HS-5 (cell line): Measurements from ENCODE around the gene CNBD2.
"Not testable (repeated sequence)": the region's sequence is repeated elsewhere in the genome, so short reads cannot be mapped to it uniquely, and the experiment has no call there.

ENCODE experiments used
- DNase-seq: peaks from one replicate; pipeline ENCODE4 v3.0.0-alpha.2; 2012; ENCODE audit warnings: low read depth

The CNBD2 gene

DNA sequence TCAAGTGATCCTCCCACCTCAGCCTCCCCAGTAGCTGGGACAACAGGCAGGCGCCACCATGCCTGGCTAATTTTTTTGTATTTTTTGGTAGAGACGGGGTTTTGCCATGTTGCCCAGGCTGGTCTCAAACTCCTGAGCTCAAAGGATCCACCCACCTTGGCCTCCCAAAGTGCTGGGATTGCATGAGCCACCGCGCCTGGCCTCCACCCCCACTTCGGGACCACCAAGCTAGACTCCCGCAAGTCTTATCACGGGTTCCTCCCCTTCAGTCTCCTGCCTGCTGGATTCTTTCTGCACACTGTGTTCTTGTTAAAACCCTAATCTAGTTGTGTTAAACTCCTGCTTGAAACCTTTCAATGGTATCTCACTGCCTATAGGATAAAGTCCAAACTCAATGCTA is 57.7 kb downstream of the CNBD2 start:
- DNase-seq, result not testable (repeated sequence)

DNA sequence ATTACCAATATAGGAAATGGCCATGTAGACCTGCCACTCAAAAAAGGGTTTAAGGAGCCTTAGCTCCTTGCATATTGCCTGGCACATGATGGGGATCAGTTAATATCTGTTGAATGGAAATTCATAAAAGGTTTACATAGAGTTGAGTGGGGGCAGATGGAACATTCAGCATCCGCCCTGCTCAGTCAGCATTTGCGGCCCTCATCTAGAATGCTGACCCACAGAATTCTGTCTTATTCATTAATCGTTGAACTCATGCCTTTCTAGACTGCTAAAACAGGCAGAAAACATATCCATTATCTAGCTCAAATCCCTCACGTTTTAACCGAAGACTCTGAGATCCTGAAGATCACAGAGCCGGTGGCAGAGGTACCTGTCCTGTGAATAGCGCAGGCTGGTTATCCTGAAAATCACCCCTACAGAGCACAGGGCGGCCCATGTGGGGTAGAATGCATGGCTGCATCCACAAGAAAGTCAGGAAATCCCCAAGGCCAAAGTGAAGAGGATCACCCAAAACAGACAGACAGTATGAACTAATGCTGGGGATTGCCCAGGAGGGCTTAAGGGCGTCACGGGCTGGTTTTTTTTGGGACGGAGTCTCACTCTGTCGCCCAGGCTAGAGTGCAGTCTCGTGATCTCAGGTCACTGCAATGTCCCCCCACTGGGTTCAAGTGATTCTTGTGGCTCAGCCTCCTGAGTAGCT is 59.9 kb downstream of the CNBD2 start:
- no peak for DNase-seq

DNA sequence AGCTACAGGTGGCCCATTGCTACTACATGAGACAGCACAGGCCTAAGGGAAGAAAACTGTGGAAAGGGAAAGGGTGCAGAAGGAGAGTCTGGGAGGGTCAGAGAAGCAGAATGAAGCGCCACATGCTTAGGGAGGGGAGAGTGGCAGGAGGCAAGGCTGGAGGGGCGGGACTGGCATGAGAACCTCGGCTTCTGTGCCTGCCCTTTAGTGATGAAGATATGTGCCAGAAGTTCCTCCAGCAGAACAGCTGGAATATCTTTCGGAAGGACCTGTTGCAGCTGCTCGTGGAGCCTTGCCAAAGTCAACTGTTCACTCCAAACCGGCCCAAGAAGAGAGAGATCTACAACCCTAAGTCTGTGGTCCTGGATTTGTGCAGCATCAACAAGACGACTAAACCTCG is 61.8 kb downstream of the CNBD2 start:
- no peak for DNase-seq

DNA sequence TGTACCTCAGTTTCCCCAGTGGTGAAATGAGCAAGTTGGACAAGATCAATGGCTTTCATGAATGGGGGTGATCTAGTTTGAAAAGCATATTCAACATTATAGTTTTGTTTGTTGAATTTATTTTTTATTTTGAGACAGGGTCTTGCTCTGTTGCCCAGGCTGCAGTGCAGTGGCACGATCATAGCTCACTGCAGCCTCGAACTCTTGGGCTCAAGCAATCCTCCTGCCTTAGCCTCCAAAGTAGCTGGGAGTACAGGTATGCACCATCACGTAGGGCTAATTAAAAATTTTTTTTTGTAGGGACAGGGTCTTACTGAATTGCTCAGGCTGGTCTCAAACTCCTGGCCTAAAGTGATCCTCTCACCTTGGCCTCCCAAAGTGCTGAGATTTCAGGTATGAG is 63.4 kb downstream of the CNBD2 start:
- no peak for DNase-seq

DNA sequence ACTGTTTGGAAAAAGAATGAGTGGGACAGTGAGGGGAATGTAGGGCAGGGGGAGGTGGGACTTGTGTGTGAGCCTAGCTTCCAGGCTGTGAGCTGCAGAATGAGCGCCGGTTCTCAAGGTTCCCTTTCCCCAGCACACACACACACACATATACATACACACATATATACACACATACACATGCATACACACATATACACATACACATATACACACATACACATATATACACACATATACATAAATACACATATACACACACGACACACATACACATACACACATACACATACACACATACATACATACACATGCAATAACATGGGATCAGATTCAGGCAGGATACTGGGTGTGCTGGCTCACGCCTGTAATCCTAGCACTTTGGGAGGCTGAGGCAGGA is 66.5 kb downstream of the CNBD2 start:
- no peak for DNase-seq

DNA sequence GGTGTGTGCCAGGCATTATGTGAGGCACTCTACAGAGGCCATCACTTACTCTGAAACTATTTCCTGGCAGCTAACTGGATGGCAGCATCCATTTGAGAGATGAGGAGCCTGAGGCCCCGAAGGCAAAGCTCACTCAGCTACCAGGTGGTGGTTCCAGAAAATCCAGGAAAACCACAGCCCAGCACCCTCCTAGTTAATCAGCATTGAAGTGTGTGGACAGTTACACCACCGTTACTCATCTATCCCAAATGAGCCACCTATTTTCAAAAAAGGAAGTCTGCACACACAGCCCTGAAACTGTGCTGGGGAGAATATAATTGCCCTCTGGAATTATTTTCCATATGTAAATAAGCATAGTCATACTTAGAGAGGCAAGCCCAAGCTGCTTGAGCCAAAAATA is 67.4 kb downstream of the CNBD2 start:
- peak; percentile 74 for DNase-seq

DNA sequence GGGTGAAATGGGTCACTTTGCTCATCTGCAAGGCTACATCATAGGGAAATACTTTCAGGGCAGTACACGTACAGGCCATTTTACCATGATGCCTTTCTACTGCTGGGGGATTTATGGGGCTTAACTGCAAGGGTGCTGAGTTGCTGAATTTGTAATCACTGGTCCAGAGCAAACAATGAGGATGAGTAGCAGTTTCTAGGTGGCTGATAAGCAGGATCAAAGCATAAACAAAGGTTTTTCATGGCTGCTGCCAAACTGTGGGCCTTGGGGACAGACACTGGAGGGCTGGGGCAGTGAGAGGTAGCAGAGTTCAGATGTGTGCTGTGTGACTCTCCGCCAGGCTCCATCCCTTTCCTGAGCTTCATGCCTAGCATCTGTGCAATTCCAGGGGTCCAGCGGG is 68.3 kb downstream of the CNBD2 start:
- DNase-seq, result no peak

DNA sequence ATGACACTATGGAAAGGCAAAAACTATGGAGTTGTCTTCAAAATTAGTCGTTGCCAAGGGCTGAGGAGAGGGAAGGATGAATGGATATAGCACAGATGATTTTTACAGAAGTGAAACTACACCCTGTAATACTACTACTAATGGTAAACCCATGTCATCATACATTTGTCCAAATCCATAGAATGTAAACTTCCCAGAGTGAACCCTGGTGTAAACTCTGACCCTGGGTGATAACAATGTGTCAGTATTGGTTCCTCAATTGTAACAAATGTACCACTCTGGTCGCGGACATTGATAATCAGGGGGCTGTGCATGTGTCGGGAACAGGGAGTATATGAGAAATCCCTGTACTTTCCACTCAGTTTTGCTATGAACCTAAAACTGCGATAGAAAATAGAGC is 72.2 kb downstream of the CNBD2 start:
- no peak for DNase-seq

DNA sequence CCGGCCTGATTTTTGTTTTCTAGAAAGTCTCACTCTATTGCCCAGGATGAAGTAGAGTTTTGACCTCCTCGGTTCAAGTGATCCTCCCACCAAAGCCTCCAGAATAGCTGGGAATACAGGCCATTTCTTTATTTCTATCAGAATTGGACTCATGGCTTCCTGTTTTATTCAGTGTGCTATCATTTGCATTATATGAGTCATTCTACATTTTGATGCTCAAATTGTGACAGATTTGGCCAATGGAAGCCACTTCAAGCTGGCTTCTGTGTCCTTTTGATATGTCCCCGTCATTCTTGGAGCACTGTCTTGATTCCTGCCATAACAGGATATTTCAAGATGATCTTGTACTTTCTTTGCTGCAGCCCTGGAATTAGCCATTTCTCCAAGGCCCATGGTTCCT is 75.1 kb downstream of the CNBD2 start:
- DNase-seq, result no peak

DNA sequence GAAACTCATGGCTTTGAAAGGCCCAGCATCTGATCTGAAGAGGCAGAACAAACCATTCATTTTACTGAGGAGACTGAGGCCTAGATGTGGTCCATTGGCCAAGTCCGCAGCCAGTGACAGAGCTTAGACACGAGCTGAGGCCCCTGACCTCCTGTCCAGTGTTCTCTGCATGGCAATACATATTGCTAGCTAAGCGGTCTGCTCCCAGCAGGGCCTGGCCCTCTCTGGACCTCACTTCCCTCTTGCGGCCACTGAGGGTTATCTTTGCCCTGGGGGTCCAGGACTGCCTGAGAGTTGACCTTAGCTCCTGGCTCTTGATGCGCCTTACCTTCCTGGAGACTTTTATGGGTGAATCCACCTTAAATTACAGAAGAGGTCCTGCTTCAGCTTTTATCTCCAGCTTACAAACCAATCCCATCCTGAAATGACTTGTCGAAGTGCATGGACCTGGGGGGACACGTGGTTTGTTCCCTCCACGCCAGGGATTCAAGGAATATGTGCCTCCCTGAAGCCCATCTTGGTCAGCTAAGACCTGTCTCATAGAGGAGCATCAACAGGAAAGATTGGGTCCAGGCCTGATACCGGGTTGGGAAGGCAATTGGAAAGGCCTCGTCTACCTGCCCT is 75.6 kb downstream of the CNBD2 start:
- no peak for DNase-seq

DNA sequence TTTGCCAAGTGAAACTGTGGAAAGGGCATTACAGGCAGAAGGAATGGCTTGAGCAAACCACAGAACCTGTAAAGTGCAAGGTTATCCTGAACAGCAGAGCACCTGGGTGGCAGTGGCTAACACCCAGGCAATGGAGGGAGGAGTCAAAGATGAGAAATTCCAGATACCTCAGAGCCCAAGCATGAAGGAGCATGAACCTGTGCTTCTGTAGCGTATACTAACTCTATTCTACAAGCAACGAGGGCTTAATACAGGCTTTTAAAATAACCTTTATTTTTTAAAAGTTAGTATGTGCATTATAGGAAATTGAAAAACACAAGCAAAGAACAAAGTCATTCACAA is 77.0 kb downstream of the CNBD2 start:
- no peak for DNase-seq

DNA sequence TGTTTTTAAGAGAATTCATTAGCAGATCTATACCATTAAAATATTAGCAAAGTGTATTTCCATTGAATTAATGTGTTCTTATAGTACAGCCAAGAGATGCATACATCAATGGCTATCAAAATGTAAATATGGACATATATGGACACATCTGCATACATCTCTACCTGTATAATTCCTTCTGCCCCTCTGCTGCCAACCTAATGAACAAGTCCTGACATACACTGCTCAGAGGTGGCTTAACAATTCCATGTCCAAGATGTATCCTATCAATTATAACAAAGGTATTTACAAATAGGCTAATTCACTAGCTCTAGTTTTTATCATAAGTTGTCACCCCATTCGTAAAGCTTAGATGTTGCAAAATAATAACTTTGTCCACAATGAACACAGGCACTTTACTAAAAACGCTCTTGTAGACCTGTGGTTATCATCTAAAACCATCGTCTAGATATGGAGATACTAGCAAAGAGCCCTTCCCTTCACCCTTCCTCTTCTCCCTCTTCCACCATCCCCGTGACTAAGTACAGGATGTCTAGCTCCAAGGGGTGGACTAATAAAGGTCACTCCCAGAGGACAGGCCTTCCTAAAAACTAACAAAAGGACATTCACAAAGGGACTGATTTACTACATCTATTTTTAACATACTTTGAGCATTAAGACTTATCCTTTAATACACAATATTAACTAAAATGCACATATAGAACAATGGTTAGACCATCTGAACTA is 77.8 kb downstream of the CNBD2 start:
- DNase-seq, result not testable (repeated sequence)

DNA sequence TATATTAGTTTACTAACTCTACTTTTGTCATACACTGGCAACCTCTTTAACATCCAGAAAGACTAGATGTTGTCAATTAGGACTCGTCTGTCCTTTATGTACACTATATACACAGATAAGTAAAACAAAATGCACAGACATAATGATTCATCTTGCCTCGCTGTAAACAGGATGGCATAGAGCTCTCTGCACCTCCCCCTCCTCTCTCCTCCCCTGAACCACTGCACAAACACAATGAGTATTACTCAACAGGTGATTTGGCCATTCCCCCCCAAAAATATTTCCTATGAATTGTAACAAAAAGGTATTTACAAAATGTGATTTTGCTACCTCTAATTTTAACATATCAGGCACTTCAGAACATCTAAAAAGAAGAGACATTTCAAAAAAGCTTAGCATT is 81.0 kb downstream of the CNBD2 start:
- DNase-seq, result not testable (repeated sequence)

DNA sequence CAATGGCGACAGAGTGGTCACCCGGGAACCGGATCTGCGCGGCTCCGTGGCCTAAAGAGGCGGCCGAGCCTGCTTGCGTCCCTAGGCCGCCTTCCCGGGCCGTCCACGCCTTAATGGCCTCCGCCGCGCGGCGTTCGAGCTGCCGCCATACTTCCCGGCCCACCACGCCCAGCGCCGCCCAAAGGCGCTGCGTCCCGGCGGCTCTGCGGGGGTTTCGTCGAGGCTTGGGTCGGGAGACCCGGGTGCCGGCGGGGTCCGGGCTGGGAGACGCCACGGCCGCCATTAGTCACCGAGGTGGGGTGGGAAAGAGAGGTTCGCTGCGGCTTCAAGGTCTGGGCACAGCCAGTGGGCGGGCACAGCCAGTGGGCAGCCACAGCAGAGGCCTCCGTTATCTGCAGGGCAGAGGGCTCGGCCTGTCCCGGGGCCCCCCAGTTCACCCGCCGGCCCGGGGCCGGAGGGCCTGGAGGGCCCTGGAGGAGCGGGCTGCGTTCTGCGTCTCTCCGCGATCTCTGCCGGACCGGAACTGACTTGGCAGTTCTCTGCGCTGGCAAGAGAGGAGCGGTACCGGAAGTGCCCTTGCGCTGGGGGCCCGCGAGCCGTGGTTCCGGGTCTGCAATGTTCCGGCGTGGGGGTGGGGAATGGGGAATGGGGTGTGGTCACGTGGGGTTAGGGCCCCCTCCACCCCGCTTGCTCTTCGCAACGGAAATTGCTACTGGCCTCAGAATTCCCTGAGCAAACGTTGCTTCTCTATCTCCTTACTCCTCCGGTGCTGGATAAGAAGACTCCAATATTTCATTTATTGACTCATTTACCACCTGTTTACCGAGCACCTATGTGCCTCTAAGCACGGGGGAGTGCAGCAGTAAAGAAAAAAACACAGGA is 82.3 kb downstream of the CNBD2 start:
- peak; percentile 69 for DNase-seq

DNA sequence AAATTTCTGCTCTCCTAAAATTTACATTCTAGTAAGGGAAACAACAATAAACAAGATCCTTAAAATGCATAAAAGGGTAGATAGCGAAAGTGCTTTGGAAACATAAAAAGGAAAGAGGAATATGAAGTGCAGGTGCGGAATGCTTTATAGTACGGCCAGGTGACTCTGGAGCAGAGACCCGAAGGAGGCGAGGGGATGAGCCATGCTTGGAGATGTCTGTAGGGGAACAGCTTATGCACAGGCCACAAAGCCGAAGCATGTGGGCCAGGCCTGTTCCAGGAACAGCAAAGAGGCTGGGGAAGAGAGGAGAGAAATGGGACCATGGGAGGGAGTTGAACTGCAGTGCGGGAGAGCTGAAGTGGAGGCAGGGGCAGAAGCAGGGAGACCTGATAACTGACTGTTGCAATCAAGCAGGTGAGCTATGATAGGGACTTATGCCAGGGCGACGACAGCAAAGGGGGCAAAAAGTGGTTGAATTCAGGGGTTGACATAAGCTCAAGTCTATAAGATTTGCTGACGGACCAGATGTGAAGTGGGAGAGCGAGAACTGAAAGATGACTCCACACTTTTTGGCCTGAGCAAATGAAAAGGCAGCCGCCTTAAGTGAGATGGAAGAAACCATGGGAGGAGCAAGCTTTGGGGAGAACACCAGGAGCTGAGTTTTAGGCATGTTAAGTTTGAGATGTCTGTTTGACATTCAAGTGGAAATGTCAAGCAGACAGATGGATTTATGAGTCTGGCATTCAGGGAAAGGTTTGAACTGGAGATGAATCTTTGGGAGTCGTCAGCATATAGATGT is 83.1 kb downstream of the CNBD2 start:
- DNase-seq, result no peak

DNA sequence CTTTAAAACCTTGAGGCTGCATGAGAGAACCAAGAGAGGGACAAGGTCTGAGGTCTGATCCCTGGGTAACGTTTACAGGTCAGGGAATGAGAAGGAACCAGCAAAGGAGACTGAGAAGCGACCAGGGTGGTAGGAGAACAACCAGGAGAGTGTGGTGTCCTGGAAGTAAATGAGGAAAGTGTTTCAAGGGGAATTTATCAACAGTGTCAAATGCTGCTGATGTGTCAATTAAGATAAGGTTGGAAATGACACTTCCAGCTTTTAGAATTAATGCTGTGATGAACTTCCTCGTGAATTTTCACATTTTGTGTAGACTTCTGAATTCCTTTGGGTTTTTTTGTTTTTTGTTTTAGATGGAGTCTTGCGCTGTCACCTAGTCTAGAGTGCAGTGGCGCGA is 83.7 kb downstream of the CNBD2 start:
- no peak for DNase-seq

DNA sequence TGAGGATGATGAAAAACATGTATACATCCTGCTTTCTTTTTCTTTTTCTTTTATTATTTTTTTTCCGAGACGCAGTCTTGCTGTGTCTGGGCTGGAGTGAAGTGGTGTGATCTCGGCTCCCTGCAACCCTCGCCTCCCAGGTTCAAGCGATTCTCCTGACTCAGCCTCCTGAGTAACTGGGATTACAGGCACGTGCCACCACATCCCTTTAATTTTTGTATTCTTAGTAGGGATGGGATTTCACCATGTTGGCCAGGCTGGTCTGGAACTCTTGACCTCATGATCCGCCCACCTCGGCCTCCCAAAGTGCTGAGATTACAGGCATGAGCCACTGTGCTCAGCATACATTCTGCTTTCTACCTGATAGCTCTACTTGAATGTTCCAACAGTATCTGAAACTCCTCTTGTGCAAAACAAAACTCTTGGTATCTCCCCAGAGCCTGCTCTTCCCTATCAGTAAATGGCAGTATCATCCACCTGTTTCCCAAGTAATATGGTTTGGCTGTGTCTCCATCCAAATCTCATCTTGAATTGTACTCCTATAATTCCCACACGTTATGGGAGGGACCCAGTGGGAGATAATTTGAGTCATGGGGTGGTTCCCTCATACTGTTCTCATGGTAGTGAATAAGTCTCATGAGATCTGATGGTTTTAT is 85.6 kb downstream of the CNBD2 start:
- not testable (repeated sequence) for DNase-seq

DNA sequence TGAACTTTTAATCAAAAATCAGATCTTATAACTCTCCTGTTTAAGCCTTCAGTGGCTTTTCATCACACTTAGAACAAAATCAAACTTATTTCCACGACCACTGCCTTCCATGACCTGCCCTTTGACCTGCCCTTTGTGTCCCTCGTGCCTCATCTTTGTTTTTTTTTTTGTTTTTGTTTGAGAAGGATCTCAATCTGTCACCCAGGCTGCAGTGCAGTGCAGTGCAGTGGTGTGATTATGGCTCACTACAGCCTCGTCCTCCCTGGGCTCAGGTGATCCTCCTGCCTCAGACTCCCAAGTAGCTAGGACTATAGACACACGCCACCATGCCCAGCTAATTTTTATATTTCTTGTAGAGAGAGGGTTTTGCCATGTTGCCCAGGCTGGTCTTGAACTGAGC is 86.8 kb downstream of the CNBD2 start:
- DNase-seq, result no peak

DNA sequence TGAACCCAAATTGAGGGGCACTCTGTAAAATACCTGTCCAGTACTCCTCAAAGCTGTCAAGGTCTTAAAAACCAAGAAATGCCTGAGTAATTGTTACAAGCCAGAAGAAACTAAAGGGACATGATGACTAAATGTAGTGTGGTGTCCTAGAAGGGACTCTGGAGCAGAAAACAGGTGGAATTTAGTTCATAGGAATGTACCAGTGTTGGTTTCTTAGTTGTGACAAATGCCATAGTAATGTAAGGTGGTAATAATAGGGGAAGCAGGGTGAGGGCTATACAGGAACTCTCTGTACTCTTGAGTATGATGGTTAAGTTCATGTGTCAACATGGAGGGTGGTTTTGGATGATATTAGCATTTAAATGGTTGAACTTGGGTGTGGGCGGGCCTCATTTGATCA is 92.3 kb downstream of the CNBD2 start:
- DNase-seq, result no peak

DNA sequence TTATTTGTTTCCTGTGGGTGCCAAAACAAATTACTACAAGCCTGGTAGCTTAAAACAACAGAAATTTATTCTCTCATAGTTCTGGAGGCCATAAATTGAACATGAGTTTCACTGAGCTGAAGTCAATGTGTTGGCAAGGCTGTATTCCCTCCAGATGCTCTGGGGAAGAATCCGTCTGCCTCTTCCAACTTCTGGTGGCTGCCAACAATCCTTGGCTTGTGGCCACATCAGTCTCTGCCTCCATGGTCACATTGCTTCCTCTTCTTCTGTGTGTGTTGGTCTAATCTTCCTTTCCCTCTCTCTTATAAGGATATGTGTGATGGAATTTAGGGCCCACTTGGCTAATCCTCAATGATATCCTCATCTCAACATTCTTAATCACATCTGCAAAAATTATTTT is 93.4 kb downstream of the CNBD2 start:
- DNase-seq, result no peak

DNA sequence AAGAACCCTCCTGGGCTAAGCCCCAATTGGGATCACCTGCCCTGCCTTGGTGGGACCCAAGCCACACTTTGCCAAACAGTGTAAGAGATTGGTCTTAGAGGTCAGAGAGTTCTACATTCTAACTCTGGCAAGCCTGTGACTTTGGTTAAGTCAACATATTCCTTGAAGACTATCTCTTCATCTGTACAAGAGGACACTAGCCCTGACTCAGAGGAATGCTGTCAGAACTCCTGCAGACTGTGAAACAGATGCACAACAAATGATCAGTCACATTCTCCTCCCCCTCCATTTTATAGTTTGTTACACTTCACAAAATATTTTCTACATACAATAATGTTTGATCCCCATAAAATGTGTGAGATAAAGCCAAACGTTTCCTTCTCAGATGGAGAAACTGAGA is 94.4 kb downstream of the CNBD2 start:
- no peak for DNase-seq
